Measurements from ENCODE around the gene SPATA31D3.
"Not testable (repeated sequence)": the region's sequence is repeated elsewhere in the genome, so short reads cannot be mapped to it uniquely, and the experiment has no call there.

SPATA31D3 gene

GRCh38 chr9:81980568-81980967 is 37.3 kb downstream of the SPATA31D3 start:
- no peak for DNase-seq

DNA sequence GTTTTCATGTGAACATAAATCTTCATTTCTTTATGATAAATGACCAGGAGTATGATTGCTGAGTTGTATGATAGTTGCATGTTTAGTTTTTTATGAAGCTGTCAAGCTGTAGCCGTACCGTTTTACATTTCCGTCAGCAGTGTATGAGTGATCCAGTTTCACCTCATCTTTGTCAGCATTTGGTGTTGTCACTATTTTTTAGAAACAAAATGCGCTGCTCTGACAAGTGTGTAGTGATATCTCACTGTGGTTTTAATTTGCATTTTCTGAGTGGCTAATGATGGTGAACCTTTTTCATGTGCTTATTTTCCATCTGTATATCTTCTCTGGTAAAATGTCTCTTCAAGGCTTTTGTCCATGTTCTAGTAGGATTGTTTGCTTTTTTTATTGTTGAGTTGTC is 38.6 kb downstream of the SPATA31D3 start:
- no peak for DNase-seq

DNA sequence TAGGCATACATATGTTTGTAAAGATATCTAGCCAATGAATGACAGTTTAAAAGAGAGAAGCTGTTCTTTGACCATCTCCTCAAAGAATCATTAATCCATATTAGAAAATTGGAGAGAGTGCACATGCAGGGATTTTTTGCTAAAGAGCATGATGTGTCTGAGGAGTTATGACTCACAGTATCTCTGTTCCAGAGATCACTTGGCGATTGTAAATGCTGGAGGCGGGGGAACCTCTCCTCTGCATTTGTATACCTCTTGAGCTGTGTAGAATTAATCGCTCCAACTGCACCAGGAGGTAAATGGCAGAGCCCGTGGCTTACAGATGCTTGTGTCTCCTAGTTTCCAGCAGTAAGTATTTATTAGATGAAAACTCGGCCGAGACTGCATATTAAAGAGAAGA is 41.6 kb downstream of the SPATA31D3 start:
- DNase-seq: no peak

- no peak for DNase-seq
Observed at GRCh38 chr9:81986051-81986450, 42.8 kb downstream of the SPATA31D3 start.

GRCh38 chr9:81988472-81988871 is 45.2 kb downstream of the SPATA31D3 start, which contains the start of gene SPATA31D1:
SPATA31D1 (plus strand) TSS chr9:81988772; CDS start chr9:81988819, 47 bp downstream.
- DNase-seq: not testable (repeated sequence)

DNA sequence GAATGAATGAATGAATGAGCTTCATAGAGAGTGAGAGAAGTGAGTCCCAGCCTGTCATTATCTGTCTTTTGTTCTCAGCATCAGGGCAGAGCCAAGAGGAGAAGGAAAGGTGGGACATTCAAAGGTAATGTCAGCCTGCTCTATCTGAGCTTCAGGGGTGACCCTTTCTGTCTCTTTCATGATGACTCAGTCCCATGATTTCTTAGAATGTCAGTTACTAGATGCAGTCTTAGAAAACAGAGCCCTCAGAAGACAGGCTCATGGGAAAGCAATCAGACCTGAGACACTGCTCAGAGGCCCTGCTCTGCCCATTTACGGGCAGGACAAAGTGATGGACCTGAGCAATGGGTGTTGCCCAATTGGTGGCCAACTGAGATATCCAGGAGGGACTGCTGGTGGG is 46.4 kb downstream of the SPATA31D3 start:
- no peak for DNase-seq

DNA sequence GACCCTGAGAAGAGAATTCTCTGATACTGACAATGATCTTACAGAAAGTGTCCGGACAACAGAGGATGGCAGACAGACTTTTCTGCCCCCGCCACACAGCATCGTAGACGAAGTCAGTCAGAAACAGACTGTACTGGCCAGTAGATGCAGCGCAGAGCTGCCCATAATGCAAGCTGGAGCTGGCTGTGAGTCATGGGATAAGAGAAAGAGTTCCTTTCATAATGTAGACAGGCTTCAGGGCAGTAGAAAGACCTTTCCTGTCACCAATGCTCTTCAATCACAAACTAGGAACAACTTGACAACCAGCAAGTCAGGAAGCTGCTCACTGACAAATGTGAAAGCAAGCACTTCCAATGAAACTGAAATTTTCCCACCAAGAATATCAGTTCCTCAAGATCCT is 50.4 kb downstream of the SPATA31D3 start:
- DNase-seq: no peak

Data from NCI-H774 (cell line).